ENCODE results near the gene FLNB. TPM values are rescaled to one million over a fixed set of nuclear protein-coding genes. Genes with fewer than 3 reads are reported as not detected.

The FLNB gene
- total and polyA plus RNA-seq, 2 of the 4 experiments (the other 2 are of a cell fraction): 78.0 to 136 TPM

DNA sequence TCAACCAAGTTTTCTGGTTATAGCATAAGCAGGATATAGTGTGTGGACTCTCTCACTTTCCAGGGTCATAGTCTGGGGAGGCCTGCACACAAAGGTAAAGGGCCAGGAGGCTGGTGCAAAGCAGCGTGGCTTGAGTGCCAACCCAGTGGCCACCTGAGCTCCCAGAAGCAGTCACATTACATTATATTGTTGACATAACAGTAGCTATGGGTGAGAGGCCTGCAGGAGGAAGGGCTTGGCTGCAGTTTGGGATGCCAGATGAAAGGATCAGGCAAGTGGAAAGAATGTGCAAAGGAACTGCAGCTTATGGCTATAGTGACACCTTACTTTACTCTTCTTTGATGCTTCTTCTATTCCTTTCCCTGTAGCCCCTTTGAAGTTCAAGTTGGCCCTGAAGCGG lies 96.5 kb downstream of the FLNB start:
- dilution Hi-C loops (cut with HindIII; ENCODE audit: low sequenced_read_pairs, unreplicated experiment) (no loop called here), intact Hi-C loops (cut with micrococcal nuclease) (no loop called here), in situ Hi-C loops (cut with MboI; ENCODE audit: low sequenced_read_pairs) (no loop called here)
- ATAC-seq (ENCODE audit: low read depth) (no peak), DNase-seq (no peak)
- ChIA-PET POLR2A (ENCODE audit: unreplicated experiment) (no interaction called here), CTCF (no interaction called here)
- H2BK15ac ChIP-seq (ENCODE audit: low read depth, low read length): no peak overlapping the region
- H2BK5ac ChIP-seq (ENCODE audit: low read depth, low read length, poor library complexity, severe bottlenecking): no peak overlapping the region
- H4K91ac ChIP-seq (ENCODE audit: insufficient read depth, low read depth, low read length): no peak overlapping the region
- no peak overlapping the region for H2BK20ac ChIP-seq (ENCODE audit: low read depth, low read length)
- no peak overlapping the region for H3K18ac ChIP-seq (ENCODE audit: low read depth, low read length)
- no peak overlapping the region for H3K4me3 ChIP-seq (ENCODE audit: insufficient read depth, low read depth, low read length)
- no peak overlapping the region for H3K56ac ChIP-seq (ENCODE audit: extremely low read depth, insufficient read depth, low read length)
- H3K9me3 ChIP-seq (ENCODE audit: control insufficient read depth, insufficient read depth, low read length): no peaks in the 10 kb centered on the region
- H4K8ac ChIP-seq (ENCODE audit: low read depth in 2 of 2, low read length in 2 of 2): no peak overlapping the region
- no peak overlapping the region for H2AK9ac ChIP-seq (replicated peaks; ENCODE audit: low read depth, low read length, poor library complexity)
- no CpG with 5 or more reads among the region's 2 CpGs for WGBS, 2 experiments (ENCODE audit: extremely low coverage in 2 of 2, insufficient read length in 1 of 2)
- no peak overlapping the region for H3K4ac ChIP-seq (ENCODE audit: low read depth, low read length)
- TF ChIP-seq POLR2A (IDR thresholded peaks at IDR 0.05; ENCODE audit: low read depth, low read length) (no peak), CEBPB (IDR thresholded peaks at IDR 0.05; ENCODE audit: low read depth, low read length) (no peak), RFX5 (IDR thresholded peaks at IDR 0.05; ENCODE audit: low read depth, low read length) (no peak), BHLHE40 (IDR thresholded peaks at IDR 0.05; ENCODE audit: low read depth, low read length) (no peak), MAFK (IDR thresholded peaks at IDR 0.05; ENCODE audit: low read depth, low read length) (no peak), CHD1 (IDR thresholded peaks at IDR 0.05; ENCODE audit: low read depth, low read length) (no peak), SMC3 (IDR thresholded peaks at IDR 0.05; ENCODE audit: low read depth, low read length) (no peak), MXI1 (IDR thresholded peaks at IDR 0.05; ENCODE audit: borderline replicate concordance, low read depth, low read length) (no peak), MAZ (IDR thresholded peaks at IDR 0.05; ENCODE audit: borderline replicate concordance, low read depth, low read length) (no peak), RCOR1 (IDR thresholded peaks at IDR 0.05; ENCODE audit: insufficient replicate concordance, low read length) (no peak), NFE2L2 (IDR thresholded peaks at IDR 0.05; ENCODE audit: low read depth, low read length) (no peak), RAD21 (IDR thresholded peaks at IDR 0.05; ENCODE audit: low read length) (no peak), FOS (IDR thresholded peaks at IDR 0.05; ENCODE audit: low read depth, low read length) (no peak)
- TF ChIP-seq, protein P1, sequence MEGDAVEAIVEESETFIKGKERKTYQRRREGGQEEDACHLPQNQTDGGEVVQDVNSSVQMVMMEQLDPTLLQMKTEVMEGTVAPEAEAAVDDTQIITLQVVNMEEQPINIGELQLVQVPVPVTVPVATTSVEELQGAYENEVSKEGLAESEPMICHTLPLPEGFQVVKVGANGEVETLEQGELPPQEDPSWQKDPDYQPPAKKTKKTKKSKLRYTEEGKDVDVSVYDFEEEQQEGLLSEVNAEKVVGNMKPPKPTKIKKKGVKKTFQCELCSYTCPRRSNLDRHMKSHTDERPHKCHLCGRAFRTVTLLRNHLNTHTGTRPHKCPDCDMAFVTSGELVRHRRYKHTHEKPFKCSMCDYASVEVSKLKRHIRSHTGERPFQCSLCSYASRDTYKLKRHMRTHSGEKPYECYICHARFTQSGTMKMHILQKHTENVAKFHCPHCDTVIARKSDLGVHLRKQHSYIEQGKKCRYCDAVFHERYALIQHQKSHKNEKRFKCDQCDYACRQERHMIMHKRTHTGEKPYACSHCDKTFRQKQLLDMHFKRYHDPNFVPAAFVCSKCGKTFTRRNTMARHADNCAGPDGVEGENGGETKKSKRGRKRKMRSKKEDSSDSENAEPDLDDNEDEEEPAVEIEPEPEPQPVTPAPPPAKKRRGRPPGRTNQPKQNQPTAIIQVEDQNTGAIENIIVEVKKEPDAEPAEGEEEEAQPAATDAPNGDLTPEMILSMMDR (conservative IDR thresholded peaks at IDR 0.05; ENCODE audit: low read depth, low read length): no peak
- TF ChIP-seq, protein P2, sequence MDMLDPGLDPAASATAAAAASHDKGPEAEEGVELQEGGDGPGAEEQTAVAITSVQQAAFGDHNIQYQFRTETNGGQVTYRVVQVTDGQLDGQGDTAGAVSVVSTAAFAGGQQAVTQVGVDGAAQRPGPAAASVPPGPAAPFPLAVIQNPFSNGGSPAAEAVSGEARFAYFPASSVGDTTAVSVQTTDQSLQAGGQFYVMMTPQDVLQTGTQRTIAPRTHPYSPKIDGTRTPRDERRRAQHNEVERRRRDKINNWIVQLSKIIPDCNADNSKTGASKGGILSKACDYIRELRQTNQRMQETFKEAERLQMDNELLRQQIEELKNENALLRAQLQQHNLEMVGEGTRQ (IDR thresholded peaks at IDR 0.05; ENCODE audit: low read depth, low read length): no peak
- TF ChIP-seq, protein P3, sequence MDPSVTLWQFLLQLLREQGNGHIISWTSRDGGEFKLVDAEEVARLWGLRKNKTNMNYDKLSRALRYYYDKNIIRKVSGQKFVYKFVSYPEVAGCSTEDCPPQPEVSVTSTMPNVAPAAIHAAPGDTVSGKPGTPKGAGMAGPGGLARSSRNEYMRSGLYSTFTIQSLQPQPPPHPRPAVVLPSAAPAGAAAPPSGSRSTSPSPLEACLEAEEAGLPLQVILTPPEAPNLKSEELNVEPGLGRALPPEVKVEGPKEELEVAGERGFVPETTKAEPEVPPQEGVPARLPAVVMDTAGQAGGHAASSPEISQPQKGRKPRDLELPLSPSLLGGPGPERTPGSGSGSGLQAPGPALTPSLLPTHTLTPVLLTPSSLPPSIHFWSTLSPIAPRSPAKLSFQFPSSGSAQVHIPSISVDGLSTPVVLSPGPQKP (IDR thresholded peaks at IDR 0.05; ENCODE audit: borderline replicate concordance, low read depth, low read length): no peak
- no peak overlapping the region for H3K4me2 ChIP-seq (ENCODE audit: low read depth, low read length)
- no peak overlapping the region for H2AK5ac ChIP-seq (ENCODE audit: low read depth, low read length)
- H4K20me1 ChIP-seq (ENCODE audit: insufficient read depth, low read length): peaks cover 9% of the 10 kb centered on the region
- peaks cover 69% of the 10 kb centered on the region for H3K36me3 ChIP-seq (ENCODE audit: control insufficient read depth, insufficient read depth, low read length)
- no peaks in the 10 kb centered on the region for H3K4me1 ChIP-seq (ENCODE audit: control insufficient read depth, insufficient read depth, low read length)
- peaks cover 8% of the 10 kb centered on the region for H3K9me1 ChIP-seq (ENCODE audit: insufficient read depth, low read length)
- H3K27me3 ChIP-seq (ENCODE audit: control insufficient read depth, insufficient read depth, low read length): no peaks in the 10 kb centered on the region
- H2AFZ ChIP-seq (replicated peaks; ENCODE audit: low read length, poor library complexity): no peak overlapping the region
- H2BK120ac ChIP-seq (ENCODE audit: low read depth, low read length): no peak overlapping the region
- no TSS peak for BruUV-seq (replicated peaks)
- H3K9ac ChIP-seq (ENCODE audit: low read depth, low read length): no peak overlapping the region
- no peak overlapping the region for H3K27ac ChIP-seq (ENCODE audit: insufficient read depth, low read length)
- no peak overlapping the region for H3K14ac ChIP-seq (replicated peaks; ENCODE audit: low read depth, low read length)
- H4K5ac ChIP-seq (ENCODE audit: low read depth, low read length): no peak overlapping the region
- no peak overlapping the region for H3K23ac ChIP-seq (ENCODE audit: low read depth, low read length)
- H3K79me1 ChIP-seq (ENCODE audit: low read depth in 1 of 2, low read length in 2 of 2): peaks cover 44 to 67% of the 10 kb centered on the region in 2 experiments
